Measurements from ENCODE around the gene AIFM2. TPM values are rescaled to one million over a fixed set of nuclear protein-coding genes. Genes with fewer than 3 reads are reported as not detected.
"Not testable (repeated sequence)": the region's sequence is repeated elsewhere in the genome, so short reads cannot be mapped to it uniquely, and the experiment has no call there.

Gene AIFM2
- total and polyA plus RNA-seq, 5 donors = 8.5 to 14.0 (median 10.1) TPM

GRCh38 chr10:70164163-70164562 is 31.5 kb upstream of the AIFM2 start:
- H3K4me3 ChIP-seq (ENCODE audit: low read length) = no peak overlapping the region
- DNase-seq (no peak), ATAC-seq (peak in 1 of 2 donors; percentile 23)
- no peaks in the 10 kb centered on the region for H3K4me1 ChIP-seq (ENCODE audit: control insufficient read depth, insufficient read depth, low read length)
- no peaks in the 10 kb centered on the region for H3K9me3 ChIP-seq (ENCODE audit: control insufficient read depth, low read length)
- no peaks in the 10 kb centered on the region for H3K27me3 ChIP-seq (ENCODE audit: control insufficient read depth, insufficient read depth)
- intact Hi-C loops (cut with DNase I) = no loop called here
- 48% methylated on average over 3 of the region's 3 CpGs for WGBS
- no peak overlapping the region for H3K27ac ChIP-seq (ENCODE audit: low read length)

- H3K4me3 ChIP-seq (ENCODE audit: low read length) = no peak overlapping the region
- no peaks in the 10 kb centered on the region for H3K4me1 ChIP-seq (ENCODE audit: control insufficient read depth, insufficient read depth, low read length)
- intact Hi-C loops (cut with DNase I) = no loop called here
- no peaks in the 10 kb centered on the region for H3K27me3 ChIP-seq (ENCODE audit: control insufficient read depth, insufficient read depth)
- no peaks in the 10 kb centered on the region for H3K9me3 ChIP-seq (ENCODE audit: control insufficient read depth, low read length)
- no peak overlapping the region for H3K27ac ChIP-seq (ENCODE audit: low read length)
- ATAC-seq (no peak), DNase-seq (no peak)
- WGBS = 95% methylated on average over 4 of the region's 4 CpGs
Measured at GRCh38 chr10:70163448-70163847, 30.8 kb upstream of the AIFM2 start.

GRCh38 chr10:70162892-70163201 is 30.2 kb upstream of the AIFM2 start:
- no peaks in the 10 kb centered on the region for H3K4me1 ChIP-seq (ENCODE audit: control insufficient read depth, insufficient read depth, low read length)
- H3K27me3 ChIP-seq (ENCODE audit: control insufficient read depth, insufficient read depth) = no peaks in the 10 kb centered on the region
- no peaks in the 10 kb centered on the region for H3K9me3 ChIP-seq (ENCODE audit: control insufficient read depth, low read length)
- WGBS = 27% methylated on average over 1 of the region's 1 CpG
- DNase-seq = no peak
- H3K4me3 ChIP-seq (ENCODE audit: low read length) = no peak overlapping the region
- H3K27ac ChIP-seq (ENCODE audit: low read length) = no peak overlapping the region
- no peak for ATAC-seq
- intact Hi-C loops (cut with DNase I) = no loop called here

- 74% methylated on average over 1 of the region's 2 CpGs for WGBS
- no peak for ATAC-seq
- Histone ChIP-seq H3K9me3 (ENCODE audit: control insufficient read depth, low read length) (no peaks in the 10 kb centered on the region), H3K4me1 (ENCODE audit: control insufficient read depth, insufficient read depth, low read length) (no peaks in the 10 kb centered on the region), H3K27ac (ENCODE audit: low read length) (no peak overlapping the region), H3K4me3 (ENCODE audit: low read length) (no peak overlapping the region), H3K27me3 (ENCODE audit: control insufficient read depth, insufficient read depth) (no peaks in the 10 kb centered on the region)
- intact Hi-C loops (cut with DNase I) = no loop called here
- no peak for DNase-seq
Measured at GRCh38 chr10:70162151-70162891, 29.7 kb upstream of the AIFM2 start.

GRCh38 chr10:70160798-70161197 is 28.2 kb upstream of the AIFM2 start:
- intact Hi-C loops (cut with DNase I) = no loop called here
- ATAC-seq (no peak), DNase-seq (no peak)
- Histone ChIP-seq H3K4me3 (ENCODE audit: low read length) (no peak overlapping the region), H3K27ac (ENCODE audit: low read length) (no peak overlapping the region), H3K9me3 (ENCODE audit: control insufficient read depth, low read length) (no peaks in the 10 kb centered on the region), H3K27me3 (ENCODE audit: control insufficient read depth, insufficient read depth) (no peaks in the 10 kb centered on the region), H3K4me1 (ENCODE audit: control insufficient read depth, insufficient read depth, low read length) (no peaks in the 10 kb centered on the region)
- WGBS = 61% methylated on average over 1 of the region's 1 CpG

GRCh38 chr10:70159366-70159765 is 26.7 kb upstream of the AIFM2 start:
- H3K9me3 ChIP-seq (ENCODE audit: control insufficient read depth, low read length); DNase-seq; ATAC-seq; H3K4me3 ChIP-seq (ENCODE audit: low read length); H3K4me1 ChIP-seq (ENCODE audit: control insufficient read depth, insufficient read depth, low read length); H3K27ac ChIP-seq (ENCODE audit: low read length); H3K27me3 ChIP-seq (ENCODE audit: control insufficient read depth, insufficient read depth); intact Hi-C loops (cut with DNase I): not testable (repeated sequence)
- 27% methylated on average over 3 of the region's 3 CpGs for WGBS

- no peaks in the 10 kb centered on the region for H3K4me1 ChIP-seq (ENCODE audit: control insufficient read depth, insufficient read depth, low read length)
- peak; percentile 63 to 73 for ATAC-seq
- no peak overlapping the region for H3K27ac ChIP-seq (ENCODE audit: low read length)
- H3K4me3 ChIP-seq (ENCODE audit: low read length) = no peak overlapping the region
- H3K9me3 ChIP-seq (ENCODE audit: control insufficient read depth, low read length) = no peaks in the 10 kb centered on the region
- intact Hi-C loops (cut with DNase I) = no loop called here
- no peaks in the 10 kb centered on the region for H3K27me3 ChIP-seq (ENCODE audit: control insufficient read depth, insufficient read depth)
- DNase-seq = no peak
- 32% methylated on average over 2 of the region's 2 CpGs for WGBS
Measured at GRCh38 chr10:70158113-70158512, 25.5 kb upstream of the AIFM2 start.

GRCh38 chr10:70155255-70155838 is 22.7 kb upstream of the AIFM2 start:
- 62% methylated on average over 3 of the region's 3 CpGs for WGBS
- no peak for ATAC-seq
- intact Hi-C loops (cut with DNase I) = no loop called here
- H3K9me3 ChIP-seq (ENCODE audit: control insufficient read depth, low read length) = no peaks in the 10 kb centered on the region
- H3K4me3 ChIP-seq (ENCODE audit: low read length) = no peak overlapping the region
- no peak for DNase-seq
- no peaks in the 10 kb centered on the region for H3K4me1 ChIP-seq (ENCODE audit: control insufficient read depth, insufficient read depth, low read length)
- H3K27me3 ChIP-seq (ENCODE audit: control insufficient read depth, insufficient read depth) = no peaks in the 10 kb centered on the region
- H3K27ac ChIP-seq (ENCODE audit: low read length) = no peak overlapping the region

- ATAC-seq = no peak
Measured at GRCh38 chr10:70148516-70148915, 15.9 kb upstream of the AIFM2 start.

GRCh38 chr10:70147259-70147625 is 14.6 kb upstream of the AIFM2 start:
- Histone ChIP-seq H3K27me3 (ENCODE audit: control insufficient read depth, insufficient read depth) (no peaks in the 10 kb centered on the region), H3K4me1 (ENCODE audit: control insufficient read depth, insufficient read depth, low read length) (peaks cover 3% of the 10 kb centered on the region), H3K27ac (ENCODE audit: low read length) (no peak overlapping the region), H3K9me3 (ENCODE audit: control insufficient read depth, low read length) (no peaks in the 10 kb centered on the region), H3K4me3 (ENCODE audit: low read length) (no peak overlapping the region)
- no peak for DNase-seq
- no peak for ATAC-seq
- 19% methylated on average over 2 of the region's 2 CpGs for WGBS
- intact Hi-C loops (cut with DNase I) = no loop called here

More at GRCh38 chr10:70148516-70148915, 15.9 kb upstream of the AIFM2 start:
- Histone ChIP-seq H3K4me3 (ENCODE audit: low read length) (no peak overlapping the region), H3K4me1 (ENCODE audit: control insufficient read depth, insufficient read depth, low read length) (peaks cover 3% of the 10 kb centered on the region), H3K9me3 (ENCODE audit: control insufficient read depth, low read length) (no peaks in the 10 kb centered on the region), H3K27ac (ENCODE audit: low read length) (no peak overlapping the region), H3K27me3 (ENCODE audit: control insufficient read depth, insufficient read depth) (no peaks in the 10 kb centered on the region)
- intact Hi-C loops (cut with DNase I) = no loop called here
- DNase-seq = no peak
- WGBS = 85% methylated on average over 5 of the region's 5 CpGs

GRCh38 chr10:70146489-70147258 is 14.0 kb upstream of the AIFM2 start, which contains the start of gene TYSND1:
TSS of gene TYSND1 (minus strand) at chr10:70146700. CDS start at chr10:70146586, 114 bp downstream.
- intact Hi-C loops (cut with DNase I) = no loop called here
- Histone ChIP-seq H3K4me3 (ENCODE audit: low read length) (peak within 1 kb of the TSS; percentile 65), H3K27ac (ENCODE audit: low read length) (peak within 1 kb of the TSS; percentile 95), H3K27me3 (ENCODE audit: control insufficient read depth, insufficient read depth) (no peaks in the 10 kb centered on the region), H3K9me3 (ENCODE audit: control insufficient read depth, low read length) (no peaks in the 10 kb centered on the region), H3K4me1 (ENCODE audit: control insufficient read depth, insufficient read depth, low read length) (peaks cover 3% of the 10 kb centered on the region)
- peak; percentile 90 to 95 for ATAC-seq
- under 1% methylated on average over 39 of the region's 39 CpGs for WGBS
- DNase-seq = peak; percentile 97 to 99 (median 98)
